Dermis lymphatic vessel endothelial cell (primary cell): ENCODE measurements around the gene MOV10L1. TPM values are rescaled to one million over a fixed set of nuclear protein-coding genes. Genes with fewer than 3 reads are reported as not detected.

Experiments
- total RNA-seq: library from RNA; depleted of rRNA; stranded (reverse); fragments of >200 nt; gene quantifications from 2 replicates; pipeline ENCODE4 v1.2.1, GENCODE V29; 2014

MOV10L1 gene
- 26.8 and 32.8 TPM in 2 replicates for total RNA-seq

GRCh38 chr22:50089682-50090411 is at the start of gene MOV10L1:
MOV10L1 (plus strand) TSS chr22:50090006; CDS start chr22:50090089, 83 bp downstream.

DNA sequence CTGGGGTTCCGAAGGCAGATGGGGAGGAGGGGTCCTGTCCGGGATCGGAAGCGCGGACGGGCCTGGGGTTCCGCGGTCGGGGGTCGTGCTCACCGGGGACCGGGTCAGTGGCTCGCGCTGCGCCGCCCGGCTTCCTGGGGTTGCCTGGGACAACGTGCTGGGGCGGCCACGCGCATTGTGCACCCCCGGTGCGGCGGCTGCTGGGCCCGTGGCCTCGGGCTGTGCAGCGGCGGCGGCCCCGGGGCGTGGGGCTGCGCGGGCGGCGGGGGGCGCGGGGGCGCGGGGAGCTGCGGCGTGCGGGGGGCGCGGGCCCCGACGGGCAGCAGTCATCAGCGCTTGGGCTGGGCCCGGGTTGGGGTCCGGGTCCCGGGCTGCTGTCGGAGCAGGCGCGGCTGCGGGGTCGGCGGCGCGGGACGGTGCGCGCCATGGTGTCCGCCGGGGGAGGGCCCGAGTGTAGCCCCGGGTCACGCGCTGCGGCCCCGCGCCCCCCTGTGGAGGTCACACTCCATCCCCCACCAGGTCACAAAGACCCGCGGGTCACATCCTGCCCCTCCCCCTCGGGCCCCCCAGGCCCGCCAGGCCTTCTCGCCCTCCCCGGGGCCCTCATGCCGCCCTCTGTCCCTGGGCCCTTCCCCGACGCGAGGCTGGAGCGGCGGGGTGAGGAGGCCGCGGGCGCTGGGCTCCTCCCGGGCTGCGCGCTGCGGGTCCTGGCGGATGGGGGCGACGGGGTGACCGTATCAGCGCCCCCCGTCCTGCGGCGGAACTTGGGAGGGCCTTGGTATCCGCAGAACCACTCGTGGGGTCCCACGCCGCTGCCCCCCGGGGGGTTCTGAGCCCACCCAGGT is 31.5 kb upstream of the MOV10L1 start, which contains the start of gene TTLL8:
Gene TTLL8, minus strand, starts transcription at position 238 of the 845 bp plus-strand sequence.

DNA sequence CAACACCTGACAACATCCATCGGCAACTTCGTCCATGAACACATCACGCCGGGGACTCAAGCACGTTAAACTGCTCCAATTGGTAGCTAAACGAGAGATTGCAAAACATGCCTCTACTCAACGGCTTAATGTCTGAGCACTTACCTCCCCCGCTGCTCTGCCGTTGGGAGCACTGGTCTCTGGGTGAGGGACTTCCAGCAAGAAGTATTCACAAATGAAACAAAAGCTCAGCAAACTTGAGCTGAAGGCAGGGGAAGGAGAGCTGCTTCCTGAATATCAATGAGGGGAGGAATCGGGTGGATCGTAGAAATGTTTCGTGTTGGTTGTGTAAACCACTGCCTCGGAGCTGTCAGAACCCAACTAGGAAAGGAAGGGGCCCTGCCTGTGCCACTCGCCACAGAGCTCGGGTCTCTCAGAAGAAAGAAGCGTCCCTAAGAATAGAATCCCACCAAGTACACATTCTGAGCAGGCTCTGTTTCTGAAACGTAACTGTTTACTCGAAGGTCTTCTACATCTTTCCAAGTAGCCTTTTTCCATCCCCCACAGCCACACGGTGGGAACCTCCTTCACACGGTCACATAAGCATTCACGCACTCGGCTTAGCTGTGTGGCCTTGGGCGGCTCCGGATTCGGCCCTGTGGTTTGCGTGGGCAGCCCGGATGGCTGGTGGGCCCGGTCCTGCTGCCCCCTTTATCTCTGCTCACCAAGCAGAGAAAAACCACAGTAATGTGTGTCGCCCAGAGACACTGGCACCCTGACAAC is 4.4 kb upstream of the MOV10L1 start, which contains the start of gene MLC1:
Gene MLC1, minus strand, starts transcription at position 216 of the 762 bp plus-strand sequence. CDS start 524 bp downstream, outside the sequence.

GRCh38 chr22:50170453-50171318 is 80.9 kb downstream of the MOV10L1 start, which contains the start of gene PANX2:
PANX2 (plus strand) TSS chr22:50170731; CDS start chr22:50170731, 0 bp downstream.

DNA sequence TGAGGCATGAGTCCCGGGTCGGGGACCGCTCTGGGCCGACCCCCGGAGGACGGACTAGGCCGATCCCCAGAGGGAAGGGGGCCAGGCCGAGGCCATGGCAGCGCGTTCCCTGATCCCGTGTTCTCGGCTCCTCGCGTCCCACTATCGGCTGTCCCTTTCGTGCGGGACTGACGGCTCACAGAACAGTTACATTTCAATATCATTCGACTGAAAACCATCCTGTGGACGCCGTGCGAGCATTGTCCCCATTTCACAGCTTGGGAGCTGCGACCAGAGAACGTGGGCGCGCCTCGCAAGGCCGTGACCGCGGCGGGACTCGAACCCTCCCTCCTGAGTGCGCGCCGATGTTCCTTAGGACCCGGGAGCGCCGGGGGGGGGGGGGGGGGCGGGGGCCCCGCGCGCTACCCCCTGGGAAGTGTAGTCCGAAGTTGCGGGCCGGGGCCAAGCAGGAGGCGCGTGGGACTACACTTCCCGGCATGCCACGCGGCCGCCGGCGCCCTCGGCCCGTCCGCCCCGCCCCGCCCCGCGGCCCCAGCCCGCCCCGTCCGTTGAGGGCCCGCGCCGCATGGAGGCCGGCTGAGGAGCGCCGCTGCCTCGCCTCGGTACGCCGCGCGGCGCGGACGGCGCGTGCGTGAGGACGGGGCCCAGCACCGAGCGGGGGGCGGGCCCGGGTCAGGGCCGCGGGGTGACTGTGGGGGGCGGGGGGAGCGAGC is 95.7 kb downstream of the MOV10L1 start, which contains the start of gene TRABD:
Gene TRABD, plus strand, starts transcription at position 539 of the 713 bp plus-strand sequence. CDS start 7,148 bp downstream, outside the sequence.

GRCh38 chr22:50200461-50201190 is 110.8 kb downstream of the MOV10L1 start, which contains the start of gene SELENOO:
SELENOO (plus strand) TSS chr22:50201011; CDS start chr22:50201037, 26 bp downstream.

Other genes starting within 250 kb of the MOV10L1 start
- 11.9 and 14.4 TPM in 2 replicates for gene ZBED4, start 236.2 kb upstream of the MOV10L1 start, total RNA-seq
- 15.4 and 17.4 TPM in 2 replicates for gene ALG12, start 171.6 kb upstream of the MOV10L1 start, total RNA-seq
- gene CRELD2, start 171.4 kb upstream of the MOV10L1 start, total RNA-seq: 61.8 and 79.5 TPM in 2 replicates
- 147 and 270 TPM in 2 replicates for gene PIM3, start 129.2 kb upstream of the MOV10L1 start, total RNA-seq
- under 0.01 TPM in 1 of 2 replicates, not detected in the other for gene IL17REL, start 77.2 kb upstream of the MOV10L1 start, total RNA-seq
- gene TTLL8, start 31.7 kb upstream of the MOV10L1 start, total RNA-seq: not detected in 2 replicates
- gene MLC1, start 4.6 kb upstream of the MOV10L1 start, total RNA-seq: not detected in 2 replicates
- 0.22 and 0.26 TPM in 2 replicates for gene PANX2, start 80.7 kb downstream of the MOV10L1 start, total RNA-seq
- gene TRABD, start 95.9 kb downstream of the MOV10L1 start, total RNA-seq: 11.2 and 15.6 TPM in 2 replicates
- 13.8 and 16.8 TPM in 2 replicates for gene SELENOO, start 111.0 kb downstream of the MOV10L1 start, total RNA-seq
- gene TUBGCP6, start 155.0 kb downstream of the MOV10L1 start, total RNA-seq: 19.6 and 20.5 TPM in 2 replicates
- 12.8 and 14.9 TPM in 2 replicates for gene HDAC10, start 161.3 kb downstream of the MOV10L1 start, total RNA-seq
- gene MAPK12, start 171.7 kb downstream of the MOV10L1 start, total RNA-seq: 55.0 and 57.7 TPM in 2 replicates
- gene MAPK11, start 180.4 kb downstream of the MOV10L1 start, total RNA-seq: 17.6 and 19.6 TPM in 2 replicates
- 53.4 and 59.0 TPM in 2 replicates for gene PLXNB2, start 217.6 kb downstream of the MOV10L1 start, total RNA-seq
- 1.3 and 1.5 TPM in 2 replicates for gene DENND6B, start 237.0 kb downstream of the MOV10L1 start, total RNA-seq